Stimulated activated naive B cell treated with anti-CD40 and anti-IgM and Interleukin-4, amounts not matched to agents 10 μg/mL and 1 μg/mL and 100 μg/mL, for 72 hours (primary cell): ENCODE results near the gene LRIG1.

Experiments
- ATAC-seq, 2 donors: fragments of 150-1000 bp; cut with Tn5 transposase; replicated peaks; 2 replicates each; pipeline ENCODE4 v1.10.0; 2021; ENCODE audit warnings: moderate library complexity in 1 of 2
- DNase-seq: peaks from one replicate; pipeline ENCODE4 v3.0.0; 2021
- H3K27ac Mint-ChIP-seq: one replicate; pipeline ENCODE4 v1.8.0; 2022; ENCODE audit warnings: mild to moderate bottlenecking, mixed read lengths
- H3K27me3 Mint-ChIP-seq, 2 donors: one replicate each; pipeline ENCODE4 v1.8.0; 2022; ENCODE audit warnings: mixed read lengths in 2 of 2
- H3K36me3 Mint-ChIP-seq, 2 donors: one replicate each; pipeline ENCODE4 v1.8.0; 2022; ENCODE audit warnings: mixed read lengths in 2 of 2, mild to moderate bottlenecking in 1 of 2
- H3K4me1 Mint-ChIP-seq, 2 donors: one replicate each; pipeline ENCODE4 v1.8.0; 2022; ENCODE audit warnings: mixed read lengths in 2 of 2, mild to moderate bottlenecking in 1 of 2
- H3K4me3 Mint-ChIP-seq, 2 donors: one replicate each; pipeline ENCODE4 v1.8.0; 2022; ENCODE audit warnings: mild to moderate bottlenecking in 2 of 2, mixed read lengths in 2 of 2, moderate library complexity in 1 of 2
- H3K9me3 Mint-ChIP-seq, 2 donors: one replicate each; pipeline ENCODE4 v1.8.0; 2022; ENCODE audit warnings: mixed read lengths in 2 of 2, mild to moderate bottlenecking in 1 of 2

LRIG1 gene

DNA sequence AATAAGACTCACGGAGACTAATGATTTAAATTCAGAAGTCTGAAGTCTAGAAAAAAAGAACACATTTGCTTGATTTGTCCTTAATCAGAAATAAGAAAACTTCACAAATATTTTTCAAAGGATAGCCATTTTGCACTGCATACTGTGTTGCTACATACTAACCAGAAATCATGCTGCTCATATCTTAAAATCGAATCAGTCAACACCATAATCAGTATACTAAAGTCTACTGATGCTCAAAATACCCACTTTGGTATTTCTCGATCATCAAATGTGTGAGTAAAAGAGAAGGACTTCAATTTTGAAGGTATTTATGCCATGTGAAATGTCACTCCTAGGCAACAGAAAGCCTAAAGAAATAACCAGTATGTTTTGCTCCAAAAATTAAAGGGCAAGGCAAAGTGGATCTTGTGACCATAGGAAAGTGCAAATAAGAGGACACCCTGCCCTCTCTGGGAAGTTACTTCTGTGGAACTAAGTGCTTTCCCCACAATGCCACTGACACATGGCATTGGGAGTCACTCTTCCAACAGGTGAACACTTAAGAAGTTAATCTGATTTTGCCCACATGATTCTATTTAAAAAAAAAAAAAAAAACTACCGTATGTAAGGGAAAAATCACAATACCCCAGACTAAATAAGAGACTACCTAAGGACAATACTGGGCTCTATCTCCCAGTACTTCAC, 2.7 kb downstream of the LRIG1 start:
- ATAC-seq: no peak
- H3K27ac Mint-ChIP-seq: no peak overlapping the region
- H3K36me3 Mint-ChIP-seq: peaks cover 0 to 5% of the 10 kb centered on the region in 2 donors
- no peak for DNase-seq
- peaks cover 26 to 34% of the 10 kb centered on the region in 2 donors for H3K27me3 Mint-ChIP-seq
- no peaks in the 10 kb centered on the region for H3K9me3 Mint-ChIP-seq
- peaks cover 26 to 54% of the 10 kb centered on the region in 2 donors for H3K4me1 Mint-ChIP-seq
- H3K4me3 Mint-ChIP-seq: no peak overlapping the region

DNA sequence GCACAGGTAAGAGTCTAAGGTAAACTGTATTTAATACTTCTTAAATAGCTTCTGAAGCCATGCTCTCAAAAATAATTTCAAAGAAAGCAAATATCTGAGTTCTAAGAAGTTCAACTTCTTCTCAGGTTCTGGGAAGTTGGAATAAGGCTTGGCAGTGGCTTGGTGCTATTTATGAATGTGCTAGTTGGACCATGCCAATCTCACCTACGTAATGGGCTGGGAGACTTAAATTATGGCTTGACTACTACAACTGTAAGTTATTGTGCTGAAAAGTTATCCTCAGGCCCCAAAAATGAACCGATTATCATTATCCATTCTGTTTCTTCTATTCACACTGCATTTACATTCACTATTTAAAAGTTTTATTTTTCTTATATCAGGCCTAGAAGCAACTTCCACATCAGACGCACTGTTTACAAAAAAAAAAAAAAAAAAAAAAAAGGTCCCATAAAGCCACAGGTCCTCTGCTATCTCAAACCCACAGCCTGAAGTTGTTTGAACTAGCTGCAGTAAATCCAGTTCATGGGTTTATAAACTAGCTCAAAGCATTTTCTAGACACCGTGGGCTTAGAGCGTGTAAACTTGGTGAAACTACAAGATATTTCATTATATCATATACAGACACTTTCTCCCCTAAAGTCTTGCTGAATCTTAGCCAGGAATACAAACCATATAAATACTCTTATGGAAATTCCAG, 3.4 kb downstream of the LRIG1 start:
- H3K4me3 Mint-ChIP-seq: no peak overlapping the region
- peaks cover 22 to 34% of the 10 kb centered on the region in 2 donors for H3K27me3 Mint-ChIP-seq
- H3K4me1 Mint-ChIP-seq: peaks cover 26 to 54% of the 10 kb centered on the region in 2 donors

GRCh38 chr3:66496746-66497145, 4.1 kb downstream of the LRIG1 start:
- H3K9me3 Mint-ChIP-seq: no peaks in the 10 kb centered on the region
- DNase-seq (no peak), ATAC-seq (no peak)
- H3K36me3 Mint-ChIP-seq: peaks cover 0 to 5% of the 10 kb centered on the region in 2 donors
- H3K27ac Mint-ChIP-seq: no peak overlapping the region
- peaks cover 22 to 39% of the 10 kb centered on the region in 2 donors for H3K27me3 Mint-ChIP-seq
- H3K4me1 Mint-ChIP-seq: peaks cover 26 to 53% of the 10 kb centered on the region in 2 donors
- no peak overlapping the region for H3K4me3 Mint-ChIP-seq

More for the DNA sequence above, 3.4 kb downstream of the LRIG1 start:
- Mint-ChIP-seq H3K9me3 (no peaks in the 10 kb centered on the region), H3K36me3 (peaks cover 0 to 5% of the 10 kb centered on the region in 2 donors), H3K27ac (no peak overlapping the region)
- no peak for ATAC-seq
- no peak for DNase-seq

DNA sequence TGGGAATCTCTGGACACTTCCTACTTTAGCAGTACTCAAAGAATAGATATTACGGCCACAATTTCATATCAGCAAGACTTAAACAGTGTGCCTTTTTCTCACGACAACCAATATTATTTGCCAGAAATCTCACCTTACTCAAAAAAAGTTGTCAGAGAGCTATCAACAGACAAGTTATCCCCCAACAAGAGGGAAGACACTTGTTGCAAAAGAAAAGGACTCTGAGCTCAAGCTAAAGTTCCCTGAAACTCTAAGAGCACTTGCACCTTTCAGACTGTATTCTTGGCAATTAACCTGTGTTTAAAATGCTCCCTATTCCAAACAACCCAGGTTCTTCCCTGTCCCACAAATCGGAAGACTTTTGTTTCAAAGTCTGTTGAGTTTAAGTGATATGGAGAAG, 4.5 kb downstream of the LRIG1 start:
- no peak for DNase-seq
- Mint-ChIP-seq H3K9me3 (no peaks in the 10 kb centered on the region), H3K27ac (no peak overlapping the region), H3K36me3 (peaks cover 0 to 5% of the 10 kb centered on the region in 2 donors), H3K4me1 (peaks cover 22 to 48% of the 10 kb centered on the region in 2 donors), H3K27me3 (peaks cover 21 to 39% of the 10 kb centered on the region in 2 donors), H3K4me3 (no peak overlapping the region)
- no peak for ATAC-seq

GRCh38 chr3:66495668-66496045, 5.2 kb downstream of the LRIG1 start:
- peaks cover 0 to 5% of the 10 kb centered on the region in 2 donors for H3K36me3 Mint-ChIP-seq
- ATAC-seq (no peak), DNase-seq (no peak)
- peaks cover 18 to 39% of the 10 kb centered on the region in 2 donors for H3K27me3 Mint-ChIP-seq
- peaks cover 19 to 44% of the 10 kb centered on the region in 2 donors for H3K4me1 Mint-ChIP-seq
- H3K9me3 Mint-ChIP-seq: no peaks in the 10 kb centered on the region
- no peak overlapping the region for H3K27ac Mint-ChIP-seq
- no peak overlapping the region for H3K4me3 Mint-ChIP-seq

DNA sequence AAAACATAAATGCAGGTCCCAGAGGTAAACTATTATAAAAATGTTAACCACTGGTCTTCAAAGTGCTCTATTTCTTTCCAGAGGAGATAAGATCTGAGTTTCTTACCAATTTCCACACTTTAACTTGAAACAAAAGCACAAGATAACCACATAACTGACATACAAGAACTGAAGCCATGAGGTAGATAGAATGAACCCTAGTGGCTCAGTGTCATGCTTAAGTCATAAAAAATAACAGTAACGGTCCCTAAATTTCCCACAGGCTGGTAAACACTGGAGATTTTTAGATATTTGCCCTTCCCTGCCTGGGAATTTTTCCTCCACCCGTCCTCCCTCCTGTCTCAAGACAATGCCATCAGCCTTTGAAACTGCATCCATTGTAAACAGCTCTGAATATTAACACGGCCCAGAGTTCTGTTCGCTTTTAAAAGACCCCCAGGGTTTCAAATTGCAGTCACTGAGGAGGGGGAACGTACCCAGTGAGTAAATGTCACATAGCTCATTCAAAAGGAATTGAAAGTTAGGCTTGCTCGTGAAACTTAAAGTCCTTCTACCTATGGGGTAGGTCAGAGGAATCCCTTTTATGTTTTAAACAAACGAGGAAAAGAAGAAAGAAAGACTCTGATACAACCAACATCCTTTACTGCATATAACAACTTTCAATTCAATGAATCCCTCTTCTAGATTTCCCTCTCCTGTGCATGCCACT, 5.7 kb downstream of the LRIG1 start:
- Mint-ChIP-seq H3K36me3 (peaks cover 0 to 5% of the 10 kb centered on the region in 2 donors), H3K4me3 (no peak overlapping the region), H3K27me3 (peaks cover 18 to 39% of the 10 kb centered on the region in 2 donors), H3K9me3 (no peaks in the 10 kb centered on the region), H3K4me1 (peaks cover 21 to 44% of the 10 kb centered on the region in 2 donors), H3K27ac (no peak overlapping the region)
- no peak for DNase-seq
- ATAC-seq: no peak

DNA sequence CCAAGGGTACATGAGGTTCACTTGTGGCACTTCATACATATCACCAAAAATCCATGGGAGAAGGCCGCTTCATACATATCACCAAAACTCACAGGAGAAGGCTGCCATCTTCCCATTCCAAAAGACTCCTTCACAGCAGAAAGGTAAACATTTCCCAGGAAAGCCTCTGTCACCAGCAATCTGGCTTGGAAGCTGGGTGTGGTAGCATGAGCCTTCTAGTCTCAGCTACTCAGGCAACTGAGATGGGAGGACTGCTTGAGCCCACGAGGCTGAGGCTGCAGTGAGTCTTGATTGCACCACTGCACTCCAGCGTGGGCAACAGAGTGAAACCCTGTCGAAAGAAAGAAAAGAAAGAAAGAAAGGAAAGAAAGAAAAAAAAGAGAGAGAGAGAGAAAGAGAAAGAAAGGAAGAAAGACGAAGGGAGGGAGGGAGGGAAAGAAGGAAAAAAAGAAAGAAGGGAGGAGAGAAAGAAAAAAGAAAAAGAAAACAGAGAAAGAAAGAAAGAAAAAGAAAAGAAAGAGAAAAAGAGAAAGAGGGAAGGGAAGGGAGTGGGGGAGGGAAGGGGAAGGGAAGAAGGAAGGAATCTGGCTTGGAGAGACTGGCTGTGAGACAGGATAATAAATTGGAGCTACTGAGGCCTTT, 7.2 kb downstream of the LRIG1 start:
- H3K4me1 Mint-ChIP-seq: peaks cover 18 to 39% of the 10 kb centered on the region in 2 donors
- no peak overlapping the region for H3K27ac Mint-ChIP-seq
- H3K36me3 Mint-ChIP-seq: no peaks in the 10 kb centered on the region
- H3K9me3 Mint-ChIP-seq: peaks cover 0 to 1% of the 10 kb centered on the region in 2 donors
- no peak overlapping the region for H3K4me3 Mint-ChIP-seq
- no peak for DNase-seq
- peaks cover 8 to 24% of the 10 kb centered on the region in 2 donors for H3K27me3 Mint-ChIP-seq
- no peak for ATAC-seq

- no peaks in the 10 kb centered on the region for H3K36me3 Mint-ChIP-seq
- no peak overlapping the region for H3K4me3 Mint-ChIP-seq
- H3K27ac Mint-ChIP-seq: no peak overlapping the region
- no peak for ATAC-seq
- H3K27me3 Mint-ChIP-seq: peaks cover 8 to 23% of the 10 kb centered on the region in 2 donors
- H3K4me1 Mint-ChIP-seq: peaks cover 20 to 42% of the 10 kb centered on the region in 2 donors
- peaks cover 0 to 1% of the 10 kb centered on the region in 2 donors for H3K9me3 Mint-ChIP-seq
- no peak for DNase-seq
Measured at GRCh38 chr3:66492672-66493071, 8.2 kb downstream of the LRIG1 start.

GRCh38 chr3:66492071-66492470, 8.8 kb downstream of the LRIG1 start:
- H3K9me3 Mint-ChIP-seq: peaks cover 0 to 1% of the 10 kb centered on the region in 2 donors
- H3K27ac Mint-ChIP-seq: peak overlapping the region; percentile 20
- H3K4me3 Mint-ChIP-seq: no peak overlapping the region
- ATAC-seq (no peak), DNase-seq (no peak)
- peaks cover 0 to 3% of the 10 kb centered on the region in 2 donors for H3K36me3 Mint-ChIP-seq
- H3K4me1 Mint-ChIP-seq: peaks cover 23 to 46% of the 10 kb centered on the region in 2 donors
- peaks cover 12 to 21% of the 10 kb centered on the region in 2 donors for H3K27me3 Mint-ChIP-seq

DNA sequence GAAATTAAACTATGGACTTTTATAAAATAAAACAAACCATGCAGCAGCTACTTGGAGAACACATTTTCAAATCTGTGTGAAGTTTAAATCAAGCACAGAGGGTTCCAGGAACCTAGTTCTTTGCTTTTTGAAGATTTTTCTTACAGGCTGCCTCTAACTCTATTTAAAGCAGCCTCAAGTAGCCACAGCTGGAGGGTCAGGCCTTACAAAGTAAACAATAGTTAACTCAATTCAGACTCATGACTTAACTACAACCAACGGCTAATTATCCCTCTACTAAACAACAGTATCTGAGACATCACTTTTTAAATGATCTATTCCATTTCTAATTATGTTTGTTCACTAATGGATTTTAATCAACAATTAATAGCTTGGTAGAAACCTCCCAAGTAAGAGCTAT, 9.8 kb downstream of the LRIG1 start:
- Mint-ChIP-seq H3K27me3 (peaks cover 12% of the 10 kb centered on the region in 2 donors), H3K36me3 (peaks cover 0 to 3% of the 10 kb centered on the region in 2 donors), H3K4me1 (peaks cover 22 to 48% of the 10 kb centered on the region in 2 donors), H3K9me3 (peaks cover 0 to 1% of the 10 kb centered on the region in 2 donors), H3K27ac (no peak overlapping the region), H3K4me3 (no peak overlapping the region)
- ATAC-seq (no peak), DNase-seq (no peak)

DNA sequence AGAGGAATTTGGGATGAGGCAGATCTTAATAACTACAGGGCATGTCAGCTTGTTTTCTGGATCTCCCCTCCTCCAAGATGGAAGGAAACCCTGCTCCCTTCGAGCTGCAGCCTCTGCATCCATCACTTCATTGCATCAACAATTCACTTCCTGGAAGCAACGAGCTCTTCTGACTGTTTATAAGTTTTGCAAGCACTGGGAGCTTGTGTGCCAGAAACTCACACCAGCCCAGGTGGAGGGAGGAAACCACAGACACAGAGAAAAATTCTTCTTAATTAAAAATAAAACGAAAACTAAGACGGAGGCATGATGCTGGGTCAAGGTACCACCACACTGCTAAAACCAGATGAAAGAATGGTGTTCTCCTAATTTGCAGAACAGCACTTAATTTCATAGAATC, 10.6 kb downstream of the LRIG1 start:
- Mint-ChIP-seq H3K36me3 (peaks cover 0 to 4% of the 10 kb centered on the region in 2 donors), H3K27me3 (peaks cover 7 to 12% of the 10 kb centered on the region in 2 donors), H3K9me3 (peaks cover 0 to 1% of the 10 kb centered on the region in 2 donors), H3K4me1 (peaks cover 21 to 49% of the 10 kb centered on the region in 2 donors), H3K27ac (no peak overlapping the region), H3K4me3 (peak overlapping the region in 1 of 2 donors; percentile 35)
- DNase-seq (no peak), ATAC-seq (peak; percentile 54 to 55)

DNA sequence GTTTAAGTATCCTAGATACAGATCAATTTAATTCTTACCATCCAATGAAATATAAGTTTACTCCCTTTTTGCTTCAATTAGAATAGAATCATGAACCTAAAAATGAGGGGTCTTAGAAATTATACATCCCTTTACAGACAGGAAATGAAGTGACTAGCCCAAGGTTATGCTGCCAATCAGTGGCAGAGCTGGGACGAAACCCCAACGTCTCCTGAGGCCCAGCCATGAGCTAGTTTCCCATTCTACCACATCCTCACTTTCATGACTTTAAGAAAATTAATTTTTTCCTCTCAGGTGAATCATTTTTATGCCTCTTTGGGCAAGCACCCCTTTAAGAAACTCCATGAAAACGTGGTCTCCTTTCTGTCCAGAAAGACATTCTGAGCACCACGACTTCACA, 11.2 kb downstream of the LRIG1 start:
- Mint-ChIP-seq H3K9me3 (peaks cover 0 to 1% of the 10 kb centered on the region in 2 donors), H3K4me1 (peaks cover 20 to 46% of the 10 kb centered on the region in 2 donors), H3K27ac (peak overlapping the region; percentile 31), H3K27me3 (peaks cover 7 to 12% of the 10 kb centered on the region in 2 donors), H3K4me3 (no peak overlapping the region), H3K36me3 (peaks cover 1 to 6% of the 10 kb centered on the region in 2 donors)
- ATAC-seq: no peak
- no peak for DNase-seq

- Mint-ChIP-seq H3K4me1 (peaks cover 23 to 51% of the 10 kb centered on the region in 2 donors), H3K27ac (peak overlapping the region; percentile 31), H3K27me3 (peaks cover 7 to 12% of the 10 kb centered on the region in 2 donors), H3K4me3 (no peak overlapping the region), H3K36me3 (peaks cover 1 to 9% of the 10 kb centered on the region in 2 donors), H3K9me3 (peaks cover 0 to 1% of the 10 kb centered on the region in 2 donors)
- ATAC-seq: no peak
- no peak for DNase-seq
Measured at GRCh38 chr3:66489115-66489514, 11.7 kb downstream of the LRIG1 start.

- peaks cover 27 to 53% of the 10 kb centered on the region in 2 donors for H3K4me1 Mint-ChIP-seq
- H3K4me3 Mint-ChIP-seq: no peak overlapping the region
- H3K9me3 Mint-ChIP-seq: peaks cover 0 to 1% of the 10 kb centered on the region in 2 donors
- no peak for DNase-seq
- peaks cover 5 to 8% of the 10 kb centered on the region in 2 donors for H3K27me3 Mint-ChIP-seq
- peaks cover 1 to 10% of the 10 kb centered on the region in 2 donors for H3K36me3 Mint-ChIP-seq
- peak overlapping the region; percentile 22 for H3K27ac Mint-ChIP-seq
- peak; percentile 60 to 66 for ATAC-seq
Measured at GRCh38 chr3:66488492-66488891, 12.3 kb downstream of the LRIG1 start.
